Muscle of leg (tissue), 11 donors: ENCODE data around the gene MORC2. TPM values are rescaled to one million over a fixed set of nuclear protein-coding genes. Genes with fewer than 3 reads are reported as not detected.

ENCODE experiments used
- DNase-seq: peaks from one replicate; pipeline ENCODE4 v3.0.0; 2013
- H3K27ac ChIP-seq: one replicate; pipeline ENCODE4 v1.5.1; 2013; ENCODE audit warnings: mild to moderate bottlenecking, low read length, control low read depth
- H3K27me3 ChIP-seq: one replicate; pipeline ENCODE4 v1.6.1; 2013; ENCODE audit warnings: low read length; ENCODE audit not compliant: control insufficient read depth, insufficient read depth
- H3K36me3 ChIP-seq: one replicate; pipeline ENCODE4 v1.6.1; 2013; ENCODE audit warnings: low read length; ENCODE audit not compliant: control insufficient read depth, insufficient read depth
- H3K4me1 ChIP-seq: one replicate; pipeline ENCODE4 v1.6.1; 2013; ENCODE audit warnings: low read length; ENCODE audit not compliant: control insufficient read depth, insufficient read depth
- H3K4me3 ChIP-seq: one replicate; pipeline ENCODE4 v1.5.1; 2013; ENCODE audit warnings: low read length, control low read depth
- H3K9me3 ChIP-seq: replicated peaks from 2 replicates; pipeline ENCODE4 v1.6.1; 2013; ENCODE audit warnings: low read depth, low read length; ENCODE audit not compliant: control insufficient read depth
- WGBS: methylation state at CpG from one replicate; pipeline ENCODE4 v1.1.5; 2013; ENCODE audit warnings: missing lambda C conversion rate; ENCODE audit not compliant: insufficient coverage; 5-methylcytosine and 5-hydroxymethylcytosine counted together
- polyA plus RNA-seq, 8 donors: library from polyadenylated mRNA; unstranded; fragments of 120-200 nt; gene quantifications; one replicate each; pipeline versions ENCODE4 v1.2.1 to v1.2.3, GENCODE V29; 2013; ENCODE audit warnings: inconsistent platforms in 1 of 8, low replicate concordance in 1 of 8; ENCODE audit not compliant: insufficient read length in 8 of 8, insufficient read depth in 1 of 8
- total RNA-seq: library from RNA; stranded (reverse); fragments of 120-200 nt; gene quantifications from one replicate; pipeline ENCODE4 v1.2.4, GENCODE V29; 2013

MORC2 gene
- total and polyA plus RNA-seq, 9 donors = 16.6 to 26.8 (median 23.5) TPM

- no peak overlapping the region for H3K27ac ChIP-seq
- no peak for DNase-seq
- no peaks in the 10 kb centered on the region for H3K9me3 ChIP-seq
- H3K4me1 ChIP-seq = peaks cover 3% of the 10 kb centered on the region
- no peaks in the 10 kb centered on the region for H3K27me3 ChIP-seq
- 91% methylated on average over 37 of the region's 49 CpGs for WGBS
- no peak overlapping the region for H3K4me3 ChIP-seq
- H3K36me3 ChIP-seq = no peaks in the 10 kb centered on the region
Observed at GRCh38 chr22:30905696-30906341, 62.8 kb downstream of the MORC2 start.

GRCh38 chr22:30903876-30904460 lies 64.6 kb downstream of the MORC2 start:
- peaks cover 5% of the 10 kb centered on the region for H3K9me3 ChIP-seq
- H3K27me3 ChIP-seq = no peaks in the 10 kb centered on the region
- DNase-seq = no peak
- no peaks in the 10 kb centered on the region for H3K36me3 ChIP-seq
- H3K27ac ChIP-seq = no peak overlapping the region
- no peak overlapping the region for H3K4me3 ChIP-seq
- H3K4me1 ChIP-seq = peaks cover 3% of the 10 kb centered on the region
- no CpG with 5 or more reads among the region's 6 CpGs for WGBS

- Histone ChIP-seq H3K4me3 (no peak overlapping the region), H3K4me1 (peaks cover 3% of the 10 kb centered on the region), H3K27ac (no peak overlapping the region), H3K27me3 (no peaks in the 10 kb centered on the region), H3K9me3 (peaks cover 5% of the 10 kb centered on the region), H3K36me3 (no peaks in the 10 kb centered on the region)
- no peak for DNase-seq
- WGBS = 85% methylated on average over 11 of the region's 16 CpGs
Observed at GRCh38 chr22:30902496-30903357, 65.8 kb downstream of the MORC2 start.

GRCh38 chr22:30894371-30894740 lies 74.2 kb downstream of the MORC2 start:
- Histone ChIP-seq H3K4me1 (no peaks in the 10 kb centered on the region), H3K36me3 (no peaks in the 10 kb centered on the region), H3K27ac (no peak overlapping the region), H3K27me3 (no peaks in the 10 kb centered on the region), H3K9me3 (peaks cover 3% of the 10 kb centered on the region), H3K4me3 (no peak overlapping the region)
- no peak for DNase-seq
- 69% methylated on average over 2 of the region's 3 CpGs for WGBS

- Histone ChIP-seq H3K27ac (no peak overlapping the region), H3K4me1 (no peaks in the 10 kb centered on the region), H3K4me3 (no peak overlapping the region), H3K9me3 (no peaks in the 10 kb centered on the region), H3K27me3 (no peaks in the 10 kb centered on the region), H3K36me3 (no peaks in the 10 kb centered on the region)
- DNase-seq = no peak
- WGBS = 83% methylated on average over 17 of the region's 23 CpGs
Observed at GRCh38 chr22:30893434-30894370, 74.9 kb downstream of the MORC2 start.

- 83% methylated on average over 3 of the region's 5 CpGs for WGBS
- Histone ChIP-seq H3K27me3 (no peaks in the 10 kb centered on the region), H3K9me3 (no peaks in the 10 kb centered on the region), H3K27ac (no peak overlapping the region), H3K4me3 (no peak overlapping the region), H3K36me3 (no peaks in the 10 kb centered on the region), H3K4me1 (no peaks in the 10 kb centered on the region)
- DNase-seq = no peak
Observed at GRCh38 chr22:30892731-30893221, 75.8 kb downstream of the MORC2 start.

- Histone ChIP-seq H3K4me1 (no peaks in the 10 kb centered on the region), H3K9me3 (no peaks in the 10 kb centered on the region), H3K27ac (no peak overlapping the region), H3K36me3 (no peaks in the 10 kb centered on the region), H3K4me3 (no peak overlapping the region), H3K27me3 (no peaks in the 10 kb centered on the region)
- no peak for DNase-seq
- WGBS = 82% methylated on average over 8 of the region's 8 CpGs
Observed at GRCh38 chr22:30892286-30892685, 76.3 kb downstream of the MORC2 start.

- no peak for DNase-seq
- Histone ChIP-seq H3K4me1 (no peaks in the 10 kb centered on the region), H3K27ac (no peak overlapping the region), H3K9me3 (no peaks in the 10 kb centered on the region), H3K36me3 (no peaks in the 10 kb centered on the region), H3K4me3 (no peak overlapping the region), H3K27me3 (no peaks in the 10 kb centered on the region)
- 50% methylated on average over 5 of the region's 6 CpGs for WGBS
Observed at GRCh38 chr22:30891781-30892180, 76.8 kb downstream of the MORC2 start.

GRCh38 chr22:30891443-30891755 lies 77.2 kb downstream of the MORC2 start:
- no peak for DNase-seq
- no peaks in the 10 kb centered on the region for H3K9me3 ChIP-seq
- no peak overlapping the region for H3K4me3 ChIP-seq
- H3K4me1 ChIP-seq = no peaks in the 10 kb centered on the region
- H3K27ac ChIP-seq = no peak overlapping the region
- WGBS = 56% methylated on average over 6 of the region's 8 CpGs
- no peaks in the 10 kb centered on the region for H3K36me3 ChIP-seq
- no peaks in the 10 kb centered on the region for H3K27me3 ChIP-seq
